H9 (cell line): ENCODE results near the gene IRX5. TPM values are rescaled to one million over a fixed set of nuclear protein-coding genes. Genes with fewer than 3 reads are reported as not detected.
A peak's percentile ranks its signal among the peaks of the same experiment; 100 is the strongest.

ENCODE experiments used
- DNase-seq: peaks from one replicate; pipeline ENCODE4 v3.0.0-alpha.2; 2017
- H2AFZ ChIP-seq: one replicate; pipeline ENCODE4 v1.6.1; 2013; ENCODE audit warnings: mild to moderate bottlenecking, low read length, control low read depth, moderate library complexity
- H2AK5ac ChIP-seq: 2 replicates; pipeline ENCODE4 v1.6.1; 2013; ENCODE audit warnings: low read length, control low read depth, mixed read lengths; ENCODE audit not compliant: insufficient read length
- H2BK120ac ChIP-seq: one replicate; pipeline ENCODE4 v1.6.1; 2013; ENCODE audit warnings: low read depth, mild to moderate bottlenecking, low read length, control low read depth, inconsistent platforms; ENCODE audit not compliant: poor library complexity, severe bottlenecking
- H2BK12ac ChIP-seq: 2 replicates; pipeline ENCODE4 v1.6.1; 2013; ENCODE audit warnings: low read length, control low read depth, mixed read lengths, low read depth; ENCODE audit not compliant: insufficient read length
- H2BK15ac ChIP-seq: 2 replicates; pipeline ENCODE4 v1.6.1; 2013; ENCODE audit warnings: low read depth, low read length, control low read depth
- H2BK20ac ChIP-seq: one replicate; pipeline ENCODE4 v1.6.1; 2013; ENCODE audit warnings: low read depth, mild to moderate bottlenecking, low read length, control low read depth, inconsistent platforms; ENCODE audit not compliant: poor library complexity, severe bottlenecking
- H2BK5ac ChIP-seq: 2 replicates; pipeline ENCODE4 v1.6.1; 2013; ENCODE audit warnings: low read length, control low read depth, mixed read lengths; ENCODE audit not compliant: insufficient read length
- H3K14ac ChIP-seq: 2 replicates; pipeline ENCODE4 v1.6.1; 2013; ENCODE audit warnings: low read length, control low read depth; ENCODE audit not compliant: insufficient read depth
- H3K18ac ChIP-seq: 2 replicates; pipeline ENCODE4 v1.6.1; 2013; ENCODE audit warnings: low read depth, mild to moderate bottlenecking, mixed read lengths, low read length, control low read depth; ENCODE audit not compliant: insufficient read length
- H3K23ac ChIP-seq: 2 replicates; pipeline ENCODE4 v1.6.1; 2013; ENCODE audit warnings: low read length, control low read depth, mixed read lengths, low read depth; ENCODE audit not compliant: insufficient read length
- H3K23me2 ChIP-seq: 2 replicates; pipeline ENCODE4 v1.6.1; 2013; ENCODE audit warnings: low read depth, mild to moderate bottlenecking, mixed read lengths, low read length, control low read depth; ENCODE audit not compliant: insufficient read length, poor library complexity, severe bottlenecking
- H3K27ac ChIP-seq: 2 replicates; pipeline ENCODE4 v1.5.1; 2013; ENCODE audit warnings: low read length, control low read depth, mixed read lengths, low read depth; ENCODE audit not compliant: insufficient read length
- H3K27me3 ChIP-seq: 2 replicates; pipeline ENCODE4 v1.6.1; 2013; ENCODE audit warnings: low read length, control low read depth, inconsistent platforms; ENCODE audit not compliant: insufficient read depth
- H3K4ac ChIP-seq: 2 replicates; pipeline ENCODE4 v1.6.1; 2013; ENCODE audit warnings: low read depth, mild to moderate bottlenecking, control low read depth, inconsistent platforms, low read length, moderate library complexity
- H3K4me1 ChIP-seq: 2 replicates; pipeline ENCODE4 v1.6.1; 2013; ENCODE audit warnings: low read length, control low read depth, inconsistent platforms; ENCODE audit not compliant: insufficient read depth
- H3K4me2 ChIP-seq: 2 replicates; pipeline ENCODE4 v1.6.1; 2013; ENCODE audit warnings: low read length, control low read depth, mixed read lengths; ENCODE audit not compliant: insufficient read length, insufficient read depth
- H3K56ac ChIP-seq: 2 replicates; pipeline ENCODE4 v1.6.1; 2013; ENCODE audit warnings: low read depth, mild to moderate bottlenecking, mixed read lengths, low read length, control low read depth; ENCODE audit not compliant: insufficient read length
- H3K79me1 ChIP-seq: 2 replicates; pipeline ENCODE4 v1.6.1; 2013; ENCODE audit warnings: low read depth, mild to moderate bottlenecking, moderate library complexity, low read length, control low read depth, inconsistent platforms; ENCODE audit not compliant: insufficient read depth, poor library complexity, severe bottlenecking
- H3K79me2 ChIP-seq: 2 replicates; pipeline ENCODE4 v1.6.1; 2013; ENCODE audit warnings: low read length, control low read depth, inconsistent platforms; ENCODE audit not compliant: insufficient read depth
- H3K9ac ChIP-seq: 2 replicates; pipeline ENCODE4 v1.6.1; 2013; ENCODE audit warnings: low read length, control low read depth, mixed read lengths; ENCODE audit not compliant: insufficient read length; ENCODE audit errors: extremely low read depth
- H3K9me3 ChIP-seq: one replicate; pipeline ENCODE4 v1.6.1; 2013; ENCODE audit warnings: low read depth, low read length, inconsistent platforms; ENCODE audit not compliant: control insufficient read depth
- H3T11ph ChIP-seq: one replicate; pipeline ENCODE4 v1.6.1; 2013; ENCODE audit warnings: mild to moderate bottlenecking, low read length, control low read depth, inconsistent platforms
- H4K20me1 ChIP-seq: one replicate; pipeline ENCODE4 v1.6.1; 2013; ENCODE audit not compliant: control insufficient read depth, insufficient read length, insufficient read depth
- H4K5ac ChIP-seq: 2 replicates; pipeline ENCODE4 v1.6.1; 2013; ENCODE audit warnings: low read depth, mild to moderate bottlenecking, mixed read lengths, low read length, control low read depth; ENCODE audit not compliant: insufficient read length
- H4K8ac ChIP-seq: replicated peaks from 2 replicates; pipeline ENCODE4 v1.6.1; 2013; ENCODE audit warnings: low read length, control low read depth, mixed read lengths, low read depth; ENCODE audit not compliant: insufficient read length
- H4K91ac ChIP-seq: 2 replicates; pipeline ENCODE4 v1.6.1; 2013; ENCODE audit warnings: low read depth, mild to moderate bottlenecking, moderate library complexity, mixed read lengths, low read length, control low read depth; ENCODE audit not compliant: insufficient read length
- H3K27ac Mint-ChIP-seq, 3 experiments: 2 replicates in 2 of 3; 3 replicates in 1 of 3; pipeline ENCODE4 v1.8.0; 2020 to 2021; ENCODE audit warnings: mixed read lengths in 3 of 3, mild to moderate bottlenecking in 1 of 3, moderate library complexity in 1 of 3
- H3K27me3 Mint-ChIP-seq: 2 replicates; pipeline ENCODE4 v1.8.0; 2021; ENCODE audit warnings: low read depth, mild to moderate bottlenecking, moderate library complexity, mixed read lengths
- H3K36me3 Mint-ChIP-seq, 3 experiments: 2 replicates in 2 of 3; 3 replicates in 1 of 3; pipeline ENCODE4 v1.8.0; 2020 to 2021; ENCODE audit warnings: low read depth in 3 of 3, mixed read lengths in 3 of 3; ENCODE audit not compliant: insufficient read depth in 1 of 3
- H3K4me1 Mint-ChIP-seq, 2 experiments: 2 replicates each; pipeline ENCODE4 v1.8.0; 2020; ENCODE audit warnings: mixed read lengths in 2 of 2
- H3K4me3 Mint-ChIP-seq, 2 experiments: 2 replicates in 1 of 2; 3 replicates in 1 of 2; pipeline ENCODE4 v1.8.0; 2020 to 2021; ENCODE audit warnings: mild to moderate bottlenecking in 2 of 2, mixed read lengths in 2 of 2, moderate library complexity in 1 of 2
- H3K9me3 Mint-ChIP-seq, 2 experiments: 2 replicates in 1 of 2; 3 replicates in 1 of 2; pipeline ENCODE4 v1.8.0; 2020; ENCODE audit warnings: mild to moderate bottlenecking in 2 of 2, mixed read lengths in 2 of 2, moderate library complexity in 1 of 2
- WGBS: extraction: QIAGEN DNeasy Blood & Tissue Kit; methylation state at CpG from one replicate; pipeline ENCODE4 v1.1.7; 2013; ENCODE audit warnings: missing lambda C conversion rate, low lambda C conversion rate, mixed read lengths; ENCODE audit not compliant: insufficient read length; ENCODE audit errors: extremely low coverage; 5-methylcytosine and 5-hydroxymethylcytosine counted together
- total RNA-seq: library from RNA; stranded (reverse); gene quantifications from 2 replicates; pipeline ENCODE4 v1.2.1, GENCODE V29; 2021
- TF ChIP-seq, protein P1 (sequence below): fragments of 200-600 bp; sonication (generic); conservative IDR thresholded peaks from 3 replicates; pipeline ENCODE4 v1.8.0; 2021; ENCODE audit warnings: antibody characterized with exemption, mild to moderate bottlenecking

IRX5 gene
- total RNA-seq, 1 experiment from 2014 or later: 0.59 TPM

- H2BK5ac ChIP-seq: no peak overlapping the region
- H2AK5ac ChIP-seq: no peak overlapping the region
- no peaks in the 10 kb centered on the region for H3K9me3 ChIP-seq
- H4K8ac ChIP-seq: no peak overlapping the region
- TF ChIP-seq, protein P1, sequence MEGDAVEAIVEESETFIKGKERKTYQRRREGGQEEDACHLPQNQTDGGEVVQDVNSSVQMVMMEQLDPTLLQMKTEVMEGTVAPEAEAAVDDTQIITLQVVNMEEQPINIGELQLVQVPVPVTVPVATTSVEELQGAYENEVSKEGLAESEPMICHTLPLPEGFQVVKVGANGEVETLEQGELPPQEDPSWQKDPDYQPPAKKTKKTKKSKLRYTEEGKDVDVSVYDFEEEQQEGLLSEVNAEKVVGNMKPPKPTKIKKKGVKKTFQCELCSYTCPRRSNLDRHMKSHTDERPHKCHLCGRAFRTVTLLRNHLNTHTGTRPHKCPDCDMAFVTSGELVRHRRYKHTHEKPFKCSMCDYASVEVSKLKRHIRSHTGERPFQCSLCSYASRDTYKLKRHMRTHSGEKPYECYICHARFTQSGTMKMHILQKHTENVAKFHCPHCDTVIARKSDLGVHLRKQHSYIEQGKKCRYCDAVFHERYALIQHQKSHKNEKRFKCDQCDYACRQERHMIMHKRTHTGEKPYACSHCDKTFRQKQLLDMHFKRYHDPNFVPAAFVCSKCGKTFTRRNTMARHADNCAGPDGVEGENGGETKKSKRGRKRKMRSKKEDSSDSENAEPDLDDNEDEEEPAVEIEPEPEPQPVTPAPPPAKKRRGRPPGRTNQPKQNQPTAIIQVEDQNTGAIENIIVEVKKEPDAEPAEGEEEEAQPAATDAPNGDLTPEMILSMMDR: no peak
- no peak overlapping the region for H3T11ph ChIP-seq
- no peak overlapping the region for H3K9ac ChIP-seq
- H3K14ac ChIP-seq: no peak overlapping the region
- no peak overlapping the region for H3K4ac ChIP-seq
- H2BK15ac ChIP-seq: no peak overlapping the region
- no peaks in the 10 kb centered on the region for H3K4me1 ChIP-seq
- H3K23me2 ChIP-seq: peaks cover 16% of the 10 kb centered on the region
- H3K4me3 Mint-ChIP-seq: peak overlapping the region; percentile 72 to 88
- H3K27ac ChIP-seq: no peak overlapping the region
- peaks cover 24 to 31% of the 10 kb centered on the region in 2 experiments for H3K4me1 Mint-ChIP-seq
- no peaks in the 10 kb centered on the region; a peak in 2 of 5 replicates for H3K9me3 Mint-ChIP-seq
- no peak overlapping the region for H2BK12ac ChIP-seq
- H4K5ac ChIP-seq: no peak overlapping the region
- no CpG with 5 or more reads among the region's 13 CpGs for WGBS
- no peak overlapping the region for H3K27ac Mint-ChIP-seq
- no peak overlapping the region for H2BK120ac ChIP-seq
- H3K56ac ChIP-seq: no peak overlapping the region
- no peak overlapping the region for H3K23ac ChIP-seq
- H3K79me1 ChIP-seq: no peaks in the 10 kb centered on the region
- H2BK20ac ChIP-seq: no peak overlapping the region
- peaks cover 28% of the 10 kb centered on the region for H3K27me3 ChIP-seq
- no peak overlapping the region for H4K91ac ChIP-seq
- no peak overlapping the region for H2AFZ ChIP-seq
- peak overlapping the region; percentile 52 for H3K4me2 ChIP-seq
- H3K79me2 ChIP-seq: no peaks in the 10 kb centered on the region
- no peak overlapping the region for H3K18ac ChIP-seq
- no peaks in the 10 kb centered on the region; a peak in 1 of 7 replicates for H3K36me3 Mint-ChIP-seq
- DNase-seq: no peak
- H3K27me3 Mint-ChIP-seq: peaks cover 65% of the 10 kb centered on the region
- H4K20me1 ChIP-seq: no peaks in the 10 kb centered on the region
These were observed 3.3 kb upstream of the IRX5 start for GRCh38 chr16:54927125-54928015.
